Neuronal stem cell (in vitro differentiated cells): ENCODE data around the gene CTSW.

Experiments
- DNase-seq: peaks from one replicate; pipeline ENCODE4 v3.0.0-alpha.2; 2013; ENCODE audit warnings: low spot score
- H2AFZ ChIP-seq: one replicate; pipeline ENCODE4 v1.6.1; 2013; ENCODE audit warnings: mild to moderate bottlenecking, low read length, inconsistent platforms
- H2AK5ac ChIP-seq: 2 replicates; pipeline ENCODE4 v1.6.1; 2013; ENCODE audit warnings: low read depth, mild to moderate bottlenecking, inconsistent platforms, low read length, moderate library complexity, mixed read lengths
- H2BK120ac ChIP-seq: 2 replicates; pipeline ENCODE4 v1.6.1; 2013; ENCODE audit warnings: low read depth, mild to moderate bottlenecking, inconsistent platforms, low read length, moderate library complexity, mixed read lengths
- H2BK12ac ChIP-seq: one replicate; pipeline ENCODE4 v1.6.1; 2013; ENCODE audit warnings: low read length, inconsistent platforms
- H2BK15ac ChIP-seq: 2 replicates; pipeline ENCODE4 v1.6.1; 2013; ENCODE audit warnings: mild to moderate bottlenecking, low read length, inconsistent platforms, mixed read lengths
- H2BK5ac ChIP-seq: one replicate; pipeline ENCODE4 v1.6.1; 2013; ENCODE audit warnings: inconsistent platforms, mild to moderate bottlenecking, low read length, moderate library complexity
- H3K14ac ChIP-seq: one replicate; pipeline ENCODE4 v1.6.1; 2013; ENCODE audit warnings: low read length, inconsistent platforms
- H3K18ac ChIP-seq: 2 replicates; pipeline ENCODE4 v1.6.1; 2013; ENCODE audit warnings: low read length, inconsistent platforms
- H3K23ac ChIP-seq: 2 replicates; pipeline ENCODE4 v1.6.1; 2013; ENCODE audit warnings: low read depth, mild to moderate bottlenecking, mixed read lengths, low read length, inconsistent platforms; ENCODE audit not compliant: poor library complexity
- H3K27ac ChIP-seq: replicated peaks from 3 replicates; pipeline ENCODE4 v1.5.1; 2013; ENCODE audit warnings: low read length, inconsistent platforms
- H3K27me3 ChIP-seq, 3 experiments: 2 replicates each; pipeline ENCODE4 v1.6.1; 2013; ENCODE audit warnings: low read length in 3 of 3, mild to moderate bottlenecking in 2 of 3, inconsistent platforms in 1 of 3, low read depth in 1 of 3, mixed read lengths in 1 of 3, moderate library complexity in 1 of 3; ENCODE audit not compliant: control insufficient read depth in 3 of 3, insufficient read depth in 3 of 3
- H3K36me3 ChIP-seq, 2 donors: replicated peaks in 1 of 2; 2 replicates each; pipeline ENCODE4 v1.6.1; 2013; ENCODE audit warnings: low read length in 2 of 2; ENCODE audit not compliant: control insufficient read depth in 2 of 2, insufficient read depth in 2 of 2
- H3K4ac ChIP-seq: 2 replicates; pipeline ENCODE4 v1.6.1; 2013; ENCODE audit warnings: inconsistent platforms, mild to moderate bottlenecking, low read length, moderate library complexity
- H3K4me1 ChIP-seq, 2 donors: 1 replicate in 1 of 2; 2 replicates in 1 of 2; pipeline ENCODE4 v1.6.1; 2013; ENCODE audit warnings: low read length in 2 of 2, low read depth in 1 of 2; ENCODE audit not compliant: control insufficient read depth in 2 of 2, insufficient read depth in 1 of 2
- H3K4me2 ChIP-seq: one replicate; pipeline ENCODE4 v1.6.1; 2013; ENCODE audit warnings: mild to moderate bottlenecking, low read length, inconsistent platforms; ENCODE audit not compliant: insufficient read depth, poor library complexity, severe bottlenecking
- H3K4me3 ChIP-seq, 2 donors: 2 replicates each; pipeline ENCODE4 v1.5.1; 2013; ENCODE audit warnings: low read length in 2 of 2, mild to moderate bottlenecking in 2 of 2, inconsistent platforms in 1 of 2, moderate library complexity in 1 of 2
- H3K79me1 ChIP-seq: one replicate; pipeline ENCODE4 v1.6.1; 2013; ENCODE audit warnings: low read depth, mild to moderate bottlenecking, inconsistent platforms, low read length, moderate library complexity
- H3K9ac ChIP-seq: one replicate; pipeline ENCODE4 v1.6.1; 2013; ENCODE audit warnings: mild to moderate bottlenecking, low read depth, low read length, inconsistent platforms; ENCODE audit not compliant: poor library complexity
- H3K9me3 ChIP-seq, 2 donors: replicated peaks in 1 of 2; 2 replicates each; pipeline versions ENCODE3 to v1.6.1; 2013; ENCODE audit warnings: low read length in 2 of 2, mild to moderate bottlenecking in 2 of 2, inconsistent platforms in 1 of 2, low read depth in 1 of 2, mixed read lengths in 1 of 2, moderate library complexity in 1 of 2; ENCODE audit not compliant: control insufficient read depth in 2 of 2, insufficient read depth in 1 of 2
- H4K8ac ChIP-seq: one replicate; pipeline ENCODE4 v1.6.1; 2013; ENCODE audit warnings: low read depth, mild to moderate bottlenecking, inconsistent platforms, low read length, moderate library complexity
- H4K91ac ChIP-seq: one replicate; pipeline ENCODE4 v1.6.1; 2013; ENCODE audit warnings: low read length, low read depth, mild to moderate bottlenecking, inconsistent platforms; ENCODE audit not compliant: poor library complexity
- WGBS, 2 donors: extraction: QIAGEN DNeasy Blood & Tissue Kit; methylation state at CpG; one replicate each; pipeline ENCODE4 v1.1.7; 2013; ENCODE audit warnings: missing lambda C conversion rate in 2 of 2, mixed read lengths in 1 of 2; ENCODE audit not compliant: insufficient read length in 2 of 2, insufficient replicate concordance in 1 of 2; ENCODE audit errors: extremely low coverage in 2 of 2; 5-methylcytosine and 5-hydroxymethylcytosine counted together

CTSW gene

DNA sequence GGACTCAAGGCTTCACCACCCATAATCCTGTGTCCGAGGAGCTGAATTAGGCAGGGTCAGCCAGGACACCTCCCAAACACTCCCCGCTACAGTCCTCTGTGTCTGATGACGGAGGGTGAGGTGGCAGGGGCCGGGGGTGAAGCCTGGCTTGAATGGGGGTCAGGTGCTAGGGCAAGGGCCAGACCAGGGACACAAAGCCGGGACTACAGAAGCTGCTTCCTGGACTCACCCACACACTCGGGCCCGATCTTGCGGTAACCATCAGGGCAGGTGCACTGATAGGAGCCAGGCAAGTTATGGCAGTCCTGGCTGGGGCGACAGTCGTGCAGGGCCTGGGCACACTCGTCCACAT is 9.4 kb upstream of the CTSW start:
- Histone ChIP-seq H3K14ac (no peak overlapping the region), H2AK5ac (peak overlapping the region; percentile 13), H3K4me2 (no peak overlapping the region), H3K36me3 (peaks cover 6 to 26% of the 10 kb centered on the region in 2 donors), H3K4me3 (no peak overlapping the region), H4K8ac (no peak overlapping the region), H3K4me1 (peaks cover 5 to 22% of the 10 kb centered on the region in 2 donors), H3K4ac (no peak overlapping the region), H3K18ac (peak overlapping the region; percentile 32), H2BK120ac (no peak overlapping the region), H4K91ac (peak overlapping the region; percentile 89), H3K9me3 (no peaks in the 10 kb centered on the region), H3K23ac (peak overlapping the region; percentile 87), H2BK5ac (peak overlapping the region; percentile 43), H2BK12ac (no peak overlapping the region), H3K27me3 (peaks cover 0 to 5% (median 0%) of the 10 kb centered on the region in 3 experiments), H3K9ac (no peak overlapping the region), H3K27ac (no peak overlapping the region), H2AFZ (no peak overlapping the region), H2BK15ac (no peak overlapping the region), H3K79me1 (peaks cover 3% of the 10 kb centered on the region)
- WGBS, 2 donors = no CpG with 5 or more reads among the region's 11 CpGs
- no peak for DNase-seq

DNA sequence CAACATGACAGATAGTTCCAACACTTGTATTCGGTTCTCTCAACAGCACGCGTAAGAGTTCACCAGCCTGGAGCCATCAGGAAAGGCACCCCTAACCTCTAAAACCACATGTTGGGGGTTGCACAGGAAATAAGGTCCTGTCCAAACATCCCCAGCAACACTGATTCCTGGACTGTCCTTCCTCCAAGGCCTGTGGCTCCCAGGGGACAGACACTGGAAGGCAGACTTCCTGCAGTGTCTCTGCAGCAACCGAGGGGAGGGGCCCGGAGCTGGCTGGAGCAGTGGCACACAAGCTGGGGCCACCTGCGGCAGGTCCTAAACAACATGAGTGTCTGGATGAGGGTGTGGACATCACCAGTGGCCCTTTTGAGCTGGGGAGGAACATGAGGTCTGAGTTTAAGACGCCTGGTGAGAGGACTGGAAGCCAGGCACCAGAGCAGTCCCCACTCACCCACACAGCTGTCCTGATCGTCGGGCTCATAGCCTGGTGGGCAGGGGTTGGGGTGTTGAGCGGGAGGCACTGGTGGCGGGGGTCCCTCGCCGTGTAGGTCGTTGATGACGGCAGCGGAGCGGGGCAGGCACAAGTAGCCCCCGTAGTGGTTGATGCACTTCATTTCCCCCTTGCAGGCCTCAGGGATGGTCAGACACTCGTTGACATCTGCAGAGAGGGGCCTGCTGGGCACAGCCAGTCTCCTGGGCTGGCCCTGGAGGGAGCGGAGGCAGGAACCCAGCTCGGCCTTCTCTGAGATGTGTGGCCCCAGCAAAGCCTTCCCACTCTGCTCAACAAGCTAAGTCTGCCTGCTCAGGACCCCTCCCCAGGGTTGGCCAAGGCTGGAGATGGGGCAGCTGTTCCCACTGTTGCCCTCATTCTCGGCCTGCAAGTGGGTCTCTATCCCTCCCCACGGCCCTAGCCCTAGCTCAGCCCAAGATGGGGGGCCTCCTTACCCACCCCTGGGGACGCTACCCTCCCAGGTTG is 8.6 kb upstream of the CTSW start:
- no peak overlapping the region for H3K18ac ChIP-seq
- H3K27ac ChIP-seq = no peak overlapping the region
- H2AK5ac ChIP-seq = peak overlapping the region; percentile 94
- H3K9me3 ChIP-seq = no peaks in the 10 kb centered on the region
- no peak overlapping the region for H2BK120ac ChIP-seq
- H3K27me3 ChIP-seq = peaks cover 0 to 5% (median 0%) of the 10 kb centered on the region in 3 experiments
- H3K79me1 ChIP-seq = peaks cover 3% of the 10 kb centered on the region
- H3K4ac ChIP-seq = no peak overlapping the region
- peak overlapping the region; percentile 71 for H2BK15ac ChIP-seq
- peak overlapping the region; percentile 47 for H3K23ac ChIP-seq
- H3K36me3 ChIP-seq = peaks cover 4 to 19% of the 10 kb centered on the region in 2 donors
- peaks cover 5 to 22% of the 10 kb centered on the region in 2 donors for H3K4me1 ChIP-seq
- no peak overlapping the region for H3K4me2 ChIP-seq
- WGBS, 2 donors = no CpG with 5 or more reads among the region's 24 CpGs
- no peak overlapping the region for H3K4me3 ChIP-seq
- H3K9ac ChIP-seq = no peak overlapping the region
- H2BK12ac ChIP-seq = peak overlapping the region; percentile 16
- H3K14ac ChIP-seq = no peak overlapping the region
- H2AFZ ChIP-seq = peak overlapping the region; percentile 75
- no peak for DNase-seq
- H4K8ac ChIP-seq = no peak overlapping the region
- H2BK5ac ChIP-seq = no peak overlapping the region
- H4K91ac ChIP-seq = no peak overlapping the region

DNA sequence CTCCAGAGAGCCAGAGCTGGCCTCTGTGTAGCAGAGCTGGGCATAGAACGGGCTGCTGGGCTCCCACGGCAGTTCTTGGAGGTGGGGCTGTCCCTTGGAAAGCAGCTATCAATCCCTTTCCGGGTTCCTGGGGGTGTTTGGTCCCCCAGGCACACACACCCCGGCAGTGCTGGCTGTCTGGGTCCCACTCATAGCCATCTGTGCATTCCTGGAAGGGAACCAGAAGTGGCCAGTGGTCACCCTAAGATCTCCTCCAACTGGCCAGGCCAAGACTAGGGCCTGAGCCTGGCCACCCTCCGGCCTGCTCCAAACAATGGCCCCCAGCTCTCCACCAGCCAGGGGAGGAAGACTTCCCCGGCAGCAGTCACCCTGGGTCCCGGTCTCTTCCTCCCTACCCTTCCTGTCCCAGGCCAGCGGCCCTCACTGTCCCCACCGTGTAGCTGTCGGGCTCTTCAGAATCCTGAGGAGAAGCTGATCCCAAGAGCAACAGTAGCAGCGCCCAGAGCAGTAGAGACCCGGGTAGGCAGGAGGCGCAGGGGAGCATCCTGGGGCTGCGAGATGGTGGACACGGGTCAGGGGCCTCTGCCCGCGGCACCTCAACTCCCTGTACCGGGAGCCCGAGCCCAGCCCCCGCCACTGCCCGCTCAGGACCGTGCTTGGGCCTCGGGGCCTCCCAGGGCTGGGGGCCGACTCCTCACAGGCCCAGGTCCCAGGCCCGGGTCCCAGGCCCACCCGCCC is 7.7 kb upstream of the CTSW start:
- H3K4me3 ChIP-seq = peak overlapping the region in 1 of 2 donors; percentile 75
- H3K14ac ChIP-seq = no peak overlapping the region
- H3K4me1 ChIP-seq = peaks cover 5 to 22% of the 10 kb centered on the region in 2 donors
- no CpG with 5 or more reads among the region's 26 CpGs for WGBS, 2 donors
- peak overlapping the region; percentile 71 for H2BK15ac ChIP-seq
- no peak overlapping the region for H2BK12ac ChIP-seq
- no peak overlapping the region for H4K91ac ChIP-seq
- peaks cover 1 to 10% of the 10 kb centered on the region in 2 donors for H3K36me3 ChIP-seq
- H3K23ac ChIP-seq = no peak overlapping the region
- no peak overlapping the region for H3K4ac ChIP-seq
- no peaks in the 10 kb centered on the region for H3K9me3 ChIP-seq
- peak overlapping the region; percentile 94 for H2AK5ac ChIP-seq
- H3K27ac ChIP-seq = no peak overlapping the region
- H3K27me3 ChIP-seq = peaks cover 0 to 5% (median 0%) of the 10 kb centered on the region in 3 experiments
- no peak overlapping the region for H4K8ac ChIP-seq
- peak overlapping the region; percentile 75 for H2AFZ ChIP-seq
- no peak overlapping the region for H2BK5ac ChIP-seq
- H3K79me1 ChIP-seq = peaks cover 2% of the 10 kb centered on the region
- DNase-seq = peak; percentile 23
- peak overlapping the region; percentile 90 for H3K18ac ChIP-seq
- peak overlapping the region; percentile 80 for H3K9ac ChIP-seq
- H2BK120ac ChIP-seq = no peak overlapping the region
- peak overlapping the region; percentile 44 for H3K4me2 ChIP-seq
